GM12801 (cell line): ENCODE data around the gene BZW1.

Experiments used
- TF ChIP-seq, protein P1 (sequence below): IDR thresholded peaks from one replicate; pipeline ENCODE4 v1.5.1; 2011; ENCODE audit warnings: control low read depth; ENCODE audit not compliant: insufficient read length; ENCODE audit errors: extremely low read depth

Gene BZW1

DNA sequence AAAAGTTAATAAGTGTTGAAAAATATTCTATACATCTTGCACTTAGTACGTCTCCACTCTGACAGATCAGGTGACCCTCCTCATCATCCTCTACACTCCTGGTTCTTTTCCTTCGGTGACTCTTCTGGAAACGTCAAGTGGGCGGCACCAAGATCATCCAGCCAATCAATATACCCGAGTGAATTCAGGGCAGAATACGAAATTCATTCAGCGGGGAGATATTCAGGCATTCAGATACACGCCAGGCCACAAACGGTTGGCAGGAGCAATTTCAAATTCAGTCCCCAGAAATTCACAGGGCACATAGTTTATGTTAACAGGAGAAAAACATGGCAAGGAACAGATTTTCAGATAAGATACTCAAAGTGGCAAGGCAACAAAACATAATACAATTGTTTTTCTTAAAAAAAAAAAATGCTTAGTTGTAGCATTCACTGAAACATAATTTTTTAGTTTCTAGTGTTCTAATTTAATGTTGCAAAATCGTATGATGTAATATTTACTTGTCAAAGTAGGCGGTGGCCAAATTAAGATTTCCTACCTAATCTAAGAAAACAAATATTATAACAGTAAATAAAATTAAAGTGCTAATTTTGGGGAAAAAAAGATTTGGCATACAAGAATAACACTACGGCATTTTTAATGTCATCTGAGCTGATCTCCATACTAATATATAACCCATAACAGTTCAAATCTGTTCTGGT, 48.5 kb downstream of the BZW1 start:
- TF ChIP-seq, protein P1, sequence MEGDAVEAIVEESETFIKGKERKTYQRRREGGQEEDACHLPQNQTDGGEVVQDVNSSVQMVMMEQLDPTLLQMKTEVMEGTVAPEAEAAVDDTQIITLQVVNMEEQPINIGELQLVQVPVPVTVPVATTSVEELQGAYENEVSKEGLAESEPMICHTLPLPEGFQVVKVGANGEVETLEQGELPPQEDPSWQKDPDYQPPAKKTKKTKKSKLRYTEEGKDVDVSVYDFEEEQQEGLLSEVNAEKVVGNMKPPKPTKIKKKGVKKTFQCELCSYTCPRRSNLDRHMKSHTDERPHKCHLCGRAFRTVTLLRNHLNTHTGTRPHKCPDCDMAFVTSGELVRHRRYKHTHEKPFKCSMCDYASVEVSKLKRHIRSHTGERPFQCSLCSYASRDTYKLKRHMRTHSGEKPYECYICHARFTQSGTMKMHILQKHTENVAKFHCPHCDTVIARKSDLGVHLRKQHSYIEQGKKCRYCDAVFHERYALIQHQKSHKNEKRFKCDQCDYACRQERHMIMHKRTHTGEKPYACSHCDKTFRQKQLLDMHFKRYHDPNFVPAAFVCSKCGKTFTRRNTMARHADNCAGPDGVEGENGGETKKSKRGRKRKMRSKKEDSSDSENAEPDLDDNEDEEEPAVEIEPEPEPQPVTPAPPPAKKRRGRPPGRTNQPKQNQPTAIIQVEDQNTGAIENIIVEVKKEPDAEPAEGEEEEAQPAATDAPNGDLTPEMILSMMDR, result no peak

DNA sequence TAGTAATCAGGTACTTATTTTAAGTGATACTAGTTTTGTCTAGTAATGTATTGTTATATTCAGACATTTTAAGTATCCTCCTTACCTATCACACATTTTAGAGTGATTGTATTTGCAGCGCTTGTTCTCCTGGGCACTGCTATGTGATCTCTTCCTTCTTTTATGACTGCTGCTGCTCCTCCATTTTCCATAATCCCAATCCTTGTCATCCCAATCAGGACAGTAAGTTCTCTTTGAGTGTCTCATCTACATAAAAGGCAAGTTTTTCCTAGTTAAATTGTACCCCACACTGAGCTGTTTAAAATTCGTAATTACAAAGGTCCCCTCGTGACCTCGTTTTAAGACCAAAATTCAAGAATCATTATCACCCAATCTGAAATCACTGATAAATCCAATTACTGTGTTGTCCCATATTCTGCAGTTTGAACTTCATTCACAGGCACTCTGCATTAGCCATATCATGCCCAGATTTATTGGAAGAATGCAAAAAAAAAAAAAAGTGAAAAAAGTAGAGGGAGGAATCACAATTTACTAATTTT, 50.0 kb downstream of the BZW1 start:
- TF ChIP-seq, protein P1, result no peak

DNA sequence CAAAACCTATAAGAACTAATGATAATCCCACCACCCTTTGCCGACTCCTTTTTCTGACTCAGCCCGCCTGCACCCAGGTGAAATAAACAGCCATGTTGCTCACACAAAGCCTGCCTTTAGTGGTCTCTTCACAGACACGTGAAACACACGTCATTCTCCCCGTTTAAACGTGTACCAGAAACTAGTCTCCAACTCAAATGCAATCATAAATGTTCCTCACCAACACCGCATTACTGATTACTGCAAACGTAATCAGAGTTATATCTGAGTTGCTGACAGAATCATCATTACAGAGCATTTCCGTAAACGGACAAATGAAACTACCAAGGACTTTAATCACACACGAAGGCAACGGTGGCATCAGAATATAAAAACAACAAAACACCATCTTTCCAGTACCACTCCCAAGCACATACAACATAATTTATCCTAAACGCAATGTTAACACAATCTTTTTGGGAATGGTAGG, 50.9 kb downstream of the BZW1 start:
- TF ChIP-seq, protein P1, result no peak

DNA sequence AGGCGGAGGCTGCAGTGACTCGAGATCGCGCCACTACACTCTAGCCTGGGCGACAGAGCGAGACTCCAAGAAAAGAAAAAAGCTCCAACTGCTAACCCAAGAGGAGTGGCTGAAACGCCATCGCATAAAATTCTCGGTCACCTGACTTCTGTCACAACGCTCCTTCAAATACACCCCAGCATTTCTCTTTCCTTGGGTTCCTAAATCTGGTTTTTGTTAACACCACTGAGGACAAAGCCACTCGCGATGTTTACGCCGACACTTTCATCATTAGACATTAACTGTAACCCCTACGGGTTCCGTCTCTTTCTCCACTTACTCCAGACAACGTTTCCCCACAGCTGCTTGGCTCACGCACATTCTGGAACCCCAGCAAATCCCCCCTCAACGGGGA, 52.1 kb downstream of the BZW1 start:
- TF ChIP-seq, protein P1, result no peak

DNA sequence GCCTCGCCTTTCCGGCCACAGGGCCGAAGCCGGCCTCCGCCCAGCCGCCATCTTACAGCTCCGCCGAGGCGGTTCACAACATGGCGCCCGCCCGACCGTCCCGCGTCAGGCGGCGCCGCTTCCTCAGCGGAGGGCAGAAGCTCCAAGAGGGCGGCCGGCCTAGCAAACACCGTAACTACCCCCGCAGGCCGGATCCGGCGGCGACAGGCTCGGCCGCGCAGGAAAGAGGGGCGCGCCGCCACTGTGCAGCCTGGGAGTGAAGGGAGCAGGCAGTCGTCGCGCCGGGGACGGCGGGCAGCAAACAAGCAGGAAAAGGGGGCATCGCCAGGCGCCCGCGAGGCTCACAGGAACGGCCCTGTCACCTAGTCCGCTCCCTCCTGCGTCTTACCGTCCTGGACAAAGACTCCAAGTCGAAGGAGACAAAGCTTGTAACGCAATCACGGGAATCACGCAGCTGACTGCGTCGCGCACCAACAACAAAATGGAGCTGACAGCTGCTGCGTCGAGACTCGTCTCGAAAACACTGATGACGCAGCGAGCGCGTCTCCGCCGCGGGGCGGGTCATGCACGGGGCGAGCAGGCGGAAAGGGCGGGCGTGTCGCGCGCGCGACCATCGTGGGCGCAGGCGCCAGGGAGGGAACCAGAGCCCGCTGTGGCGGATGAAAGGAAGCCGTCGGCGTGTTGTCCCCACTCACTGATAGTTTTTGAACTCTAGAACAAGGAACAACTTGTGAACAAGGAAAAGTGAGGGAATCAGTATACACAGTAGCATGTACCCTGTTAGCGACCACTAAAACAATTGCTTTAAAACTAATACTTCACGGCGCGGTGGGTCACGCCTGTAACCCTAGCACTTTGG, 52.7 kb downstream of the BZW1 start, which contains the start of gene CLK1:
TSS of gene CLK1 (minus strand) at position 483 of the 859 bp plus-strand sequence. CDS start 2,796 bp downstream, outside the sequence.
- TF ChIP-seq, protein P1, result no peak

DNA sequence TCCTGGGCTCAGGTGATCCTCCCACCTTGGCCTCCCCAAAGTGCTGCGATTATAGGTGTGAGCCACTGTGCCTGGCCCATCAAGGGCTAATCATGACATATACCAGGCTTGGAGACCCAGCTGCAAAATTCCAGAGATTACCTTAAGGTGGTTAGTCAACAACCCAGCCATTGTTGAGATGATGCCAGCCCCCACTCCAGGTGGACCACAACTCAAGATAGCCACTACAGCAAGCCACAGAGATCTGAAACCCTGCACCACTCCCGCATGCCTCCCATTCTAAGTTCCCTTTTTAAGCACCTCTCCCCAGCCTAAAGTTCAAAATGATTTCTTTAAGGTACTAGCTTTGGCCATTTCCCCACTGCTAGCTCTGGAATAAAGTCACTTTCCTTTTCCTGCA, 57.3 kb downstream of the BZW1 start:
- TF ChIP-seq, protein P1, result no peak

DNA sequence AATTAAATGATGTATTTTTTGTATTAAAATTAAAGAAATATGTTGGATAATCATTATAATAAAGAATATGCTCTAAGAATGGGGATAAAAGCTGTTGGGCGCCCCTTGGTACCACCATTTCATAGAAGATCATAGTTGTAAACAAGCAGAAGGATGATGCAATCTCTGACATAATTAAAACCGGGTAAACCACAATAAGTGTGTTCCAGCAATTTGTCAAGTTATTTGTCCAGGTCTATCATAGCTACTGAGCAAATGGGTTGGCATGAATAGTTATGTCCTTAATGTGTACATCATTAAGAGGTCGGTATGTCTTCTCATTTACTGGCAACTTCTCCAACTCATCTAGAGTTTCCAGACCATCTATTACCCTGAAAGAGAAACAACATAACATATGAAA, 59.4 kb downstream of the BZW1 start:
- TF ChIP-seq, protein P1, result no peak
